Measurements from ENCODE around the gene IQSEC1. TPM values are rescaled to one million over a fixed set of nuclear protein-coding genes. Genes with fewer than 3 reads are reported as not detected.

Gene IQSEC1
- total and polyA plus RNA-seq, 9 of the 15 experiments (the other 6 are each of a cell fraction or from before 2014, with no cell fraction given): 0.56 to 39.0 (median 6.8) TPM

DNA sequence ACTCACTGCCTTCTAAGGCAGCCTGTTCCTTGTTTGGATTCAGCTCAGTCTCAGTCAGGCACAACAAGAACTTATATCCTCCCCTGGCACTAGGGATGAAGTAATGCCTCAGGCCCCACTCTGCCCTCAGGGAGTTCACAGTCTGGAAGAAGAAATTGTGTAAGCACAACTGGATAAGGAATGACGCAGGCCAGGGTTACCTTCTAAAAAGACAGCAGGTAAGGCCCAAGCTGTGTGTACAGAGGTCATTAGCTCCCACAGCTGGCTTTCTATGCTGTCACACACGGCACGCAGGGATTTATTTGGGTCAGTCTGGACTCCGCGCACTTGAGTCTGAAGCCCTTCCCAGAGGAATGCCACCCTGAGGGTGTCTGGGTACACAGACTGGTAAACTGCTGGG, 82.9 kb downstream of the IQSEC1 start:
- Histone ChIP-seq H3K27ac (ENCODE audit: extremely low read depth, low read depth, low read length) (no peak overlapping the region), H3K36me3 (ENCODE audit: control insufficient read depth, insufficient read depth, low read length) (no peaks in the 10 kb centered on the region), H2AFZ (ENCODE audit: low read depth, low read length) (no peak overlapping the region), H3K9me3 (replicated peaks; ENCODE audit: control insufficient read depth, insufficient read depth, low read depth, low read length) (no peaks in the 10 kb centered on the region), H3K79me2 (ENCODE audit: control insufficient read depth, insufficient read depth, low read length) (peaks cover 23% of the 10 kb centered on the region), H3K4me2 (ENCODE audit: insufficient read depth, low read length) (no peak overlapping the region), H3K4me1 (replicated peaks in 1 of 2; ENCODE audit: control insufficient read depth in 2 of 2, insufficient read depth in 2 of 2, low read length in 2 of 2) (peaks cover 12 to 54% of the 10 kb centered on the region in 2 experiments), H3K27me3 (ENCODE audit: control insufficient read depth in 2 of 2, insufficient read depth in 2 of 2, low read length in 2 of 2) (no peaks in the 10 kb centered on the region), H3K9me1 (ENCODE audit: control insufficient read depth, insufficient read depth, low read length) (peaks cover 4% of the 10 kb centered on the region), H3K9ac (ENCODE audit: insufficient read depth in 1 of 2, low read depth in 2 of 2, low read length in 2 of 2) (no peak overlapping the region), H4K20me1 (replicated peaks; ENCODE audit: control insufficient read depth, insufficient read depth, low read length) (no peaks in the 10 kb centered on the region), H3K4me3 (no peak overlapping the region)
- in situ Hi-C loops (cut with MboI): no loop called here
- intact Hi-C loops (cut with micrococcal nuclease): loop anchor here (10.0 kb wide), 3 partner anchors 196 to 506 kb away; partner anchors contain the start of genes CAND2 and TSEN2
- ChIA-PET POLR2A (interaction anchor here (0.5 to 2.7 kb wide), 10 partner anchors 9 to 158 kb away, joined by 3 to 9 read pairs (median 4); no protein-coding TSS in a partner anchor), CTCF (ENCODE audit: low intra/inter-chr PET ratio) (no interaction called here)
- DNase-seq (ENCODE audit: extremely low read depth in 1 of 4, low spot score in 3 of 4): no peak
- no peak for FAIRE-seq
- no TSS peak for BruUV-seq (replicated peaks)
- no peak for TF ChIP-seq ZNF3 (CRISPR knock-in tag; IDR thresholded peaks at IDR 0.05)
- TF ChIP-seq, protein P1, sequence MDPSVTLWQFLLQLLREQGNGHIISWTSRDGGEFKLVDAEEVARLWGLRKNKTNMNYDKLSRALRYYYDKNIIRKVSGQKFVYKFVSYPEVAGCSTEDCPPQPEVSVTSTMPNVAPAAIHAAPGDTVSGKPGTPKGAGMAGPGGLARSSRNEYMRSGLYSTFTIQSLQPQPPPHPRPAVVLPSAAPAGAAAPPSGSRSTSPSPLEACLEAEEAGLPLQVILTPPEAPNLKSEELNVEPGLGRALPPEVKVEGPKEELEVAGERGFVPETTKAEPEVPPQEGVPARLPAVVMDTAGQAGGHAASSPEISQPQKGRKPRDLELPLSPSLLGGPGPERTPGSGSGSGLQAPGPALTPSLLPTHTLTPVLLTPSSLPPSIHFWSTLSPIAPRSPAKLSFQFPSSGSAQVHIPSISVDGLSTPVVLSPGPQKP (CRISPR knock-in tag; IDR thresholded peaks at IDR 0.05): no peak
- no peak for TF ChIP-seq NEUROD1 (IDR thresholded peaks at IDR 0.05; ENCODE audit: borderline replicate concordance, low read depth, low read length, partially characterized antibody)
- TF ChIP-seq, protein P2, sequence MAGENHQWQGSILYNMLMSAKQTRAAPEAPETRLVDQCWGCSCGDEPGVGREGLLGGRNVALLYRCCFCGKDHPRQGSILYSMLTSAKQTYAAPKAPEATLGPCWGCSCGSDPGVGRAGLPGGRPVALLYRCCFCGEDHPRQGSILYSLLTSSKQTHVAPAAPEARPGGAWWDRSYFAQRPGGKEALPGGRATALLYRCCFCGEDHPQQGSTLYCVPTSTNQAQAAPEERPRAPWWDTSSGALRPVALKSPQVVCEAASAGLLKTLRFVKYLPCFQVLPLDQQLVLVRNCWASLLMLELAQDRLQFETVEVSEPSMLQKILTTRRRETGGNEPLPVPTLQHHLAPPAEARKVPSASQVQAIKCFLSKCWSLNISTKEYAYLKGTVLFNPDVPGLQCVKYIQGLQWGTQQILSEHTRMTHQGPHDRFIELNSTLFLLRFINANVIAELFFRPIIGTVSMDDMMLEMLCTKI (IDR thresholded peaks at IDR 0.05; ENCODE audit: partially characterized antibody): no peak
- TF ChIP-seq NFXL1 (CRISPR knock-in tag; IDR thresholded peaks at IDR 0.05): no peak
- no peak for TF ChIP-seq KLF1 (tag; IDR thresholded peaks at IDR 0.05)
- TF ChIP-seq MYNN (IDR thresholded peaks at IDR 0.05): no peak
- no peak for TF ChIP-seq MYNN (CRISPR knock-in tag; IDR thresholded peaks at IDR 0.05)
- TF ChIP-seq RFX7 (CRISPR knock-in tag; IDR thresholded peaks at IDR 0.05): no peak
- no peak for TF ChIP-seq ATF4 (CRISPR knock-in tag; IDR thresholded peaks at IDR 0.05)
- TF ChIP-seq ZNF449 (CRISPR knock-in tag; IDR thresholded peaks at IDR 0.05): no peak
- ATAC-seq: no peak
- WGBS (ENCODE audit: insufficient coverage, low coverage, missing lambda C conversion rate): 83% methylated on average over 5 of the region's 5 CpGs
